HepG2 (cell line): ENCODE measurements around the gene MRPL50. TPM values are rescaled to one million over a fixed set of nuclear protein-coding genes. Genes with fewer than 3 reads are reported as not detected.
A peak's percentile ranks its signal among the peaks of the same experiment; 100 is the strongest.

Experiments used
- EHMT2 ChIP-seq: fragments of 200-600 bp; sonication (generic); IDR thresholded peaks from 2 replicates; pipeline ENCODE4 v1.7.0; 2017; ENCODE audit warnings: antibody characterized with exemption, low read depth, low read length, borderline replicate concordance
- FOXA3 ChIP-seq: IDR thresholded peaks from 2 replicates; pipeline ENCODE4 v1.6.1; 2016; ENCODE audit warnings: missing genetic modification reagents, missing compliant biosample characterization
- GPN1 ChIP-seq: sonication (generic); formaldehyde crosslinking; IDR thresholded peaks from 2 replicates; pipeline ENCODE4 v1.5.1; 2020; ENCODE audit warnings: missing genetic modification reagents, borderline replicate concordance
- IRF2 ChIP-seq: IDR thresholded peaks from 2 replicates; pipeline ENCODE4 v1.6.1; 2018; ENCODE audit warnings: missing genetic modification reagents, missing compliant biosample characterization
- KAT7 ChIP-seq: IDR thresholded peaks from 2 replicates; pipeline ENCODE4 v1.6.1; 2018; ENCODE audit warnings: borderline replicate concordance, missing compliant biosample characterization
- ONECUT2 ChIP-seq: sonication (generic); formaldehyde crosslinking; IDR thresholded peaks from 2 replicates; pipeline ENCODE4 v1.4.0; 2020; ENCODE audit warnings: missing genetic modification reagents
- PRMT3 ChIP-seq: sonication (generic); formaldehyde crosslinking; IDR thresholded peaks from 2 replicates; pipeline ENCODE4 v1.8.1; 2022; ENCODE audit warnings: low read depth, mild to moderate bottlenecking, moderate library complexity, missing genetic modification reagents, borderline replicate concordance
- SATB2 ChIP-seq: sonication (generic); formaldehyde crosslinking; IDR thresholded peaks from 2 replicates; pipeline ENCODE4 v1.5.0; 2020; ENCODE audit warnings: missing genetic modification reagents
- SIX4 ChIP-seq: sonication (generic); formaldehyde crosslinking; IDR thresholded peaks from 2 replicates; pipeline ENCODE4 v1.4.0; 2020; ENCODE audit warnings: missing genetic modification reagents
- TEAD2 ChIP-seq: sonication (generic); formaldehyde crosslinking; IDR thresholded peaks from 2 replicates; pipeline ENCODE4 v1.9.0; 2021; ENCODE audit warnings: missing genetic modification reagents
- ZNF124 ChIP-seq: sonication (generic); formaldehyde crosslinking; IDR thresholded peaks from 2 replicates; pipeline ENCODE4 v1.4.0; 2020; ENCODE audit warnings: missing genetic modification reagents
- ZNF646 ChIP-seq: sonication (generic); formaldehyde crosslinking; IDR thresholded peaks from 2 replicates; pipeline ENCODE4 v1.9.0; 2021; ENCODE audit warnings: mild to moderate bottlenecking, missing genetic modification reagents
- ZNF660 ChIP-seq: sonication (generic); formaldehyde crosslinking; IDR thresholded peaks from 2 replicates; pipeline ENCODE4 v1.5.1; 2020; ENCODE audit warnings: mild to moderate bottlenecking, low read depth, missing genetic modification reagents, borderline replicate concordance
- ZNF776 ChIP-seq: sonication (generic); formaldehyde crosslinking; IDR thresholded peaks from 2 replicates; pipeline ENCODE4 v1.4.0; 2020; ENCODE audit warnings: mild to moderate bottlenecking, missing genetic modification reagents
- ZNF782 ChIP-seq: sonication (generic); formaldehyde crosslinking; IDR thresholded peaks from 2 replicates; pipeline ENCODE4 v1.4.0; 2020; ENCODE audit warnings: missing genetic modification reagents, mild to moderate bottlenecking, borderline replicate concordance
- ZSCAN30 ChIP-seq: sonication (generic); formaldehyde crosslinking; IDR thresholded peaks from 2 replicates; pipeline ENCODE4 v1.5.0; 2020; ENCODE audit warnings: mild to moderate bottlenecking, missing genetic modification reagents
- polyA plus RNA-seq, 8 experiments: library from polyadenylated mRNA; depleted of rRNA in 3 of 8; stranded (reverse) in 7 of 8; unstranded in 1 of 8; fragments of >200 nt; fragmentation: Illumina TruSeq in 4 of 8; extraction: Trizol in 4 of 8; gene quantifications; 2 replicates each; pipeline versions ENCODE4 v1.2.1 to v1.2.3, GENCODE V29; 2011 to 2016; ENCODE audit warnings: low read depth in 4 of 8, missing spikeins in 1 of 8, mixed read lengths in 1 of 8; ENCODE audit not compliant: insufficient read depth in 1 of 8
- total RNA-seq, 5 experiments: library from RNA; depleted of rRNA; stranded (reverse); fragments of >200 nt; fragmentation: Illumina TruSeq; extraction: Trizol; gene quantifications; 2 replicates each; pipeline ENCODE4 v1.2.3, GENCODE V29; 2016; ENCODE audit warnings: low read depth in 1 of 5
- TF ChIP-seq, protein P1 (sequence below), 2 experiments: sonication (generic) in 1 of 2; formaldehyde crosslinking in 1 of 2; IDR thresholded peaks; 2 replicates each; pipeline versions ENCODE4 v1.4.0 to v1.6.1; 2016 to 2020; ENCODE audit warnings: borderline replicate concordance in 1 of 2, low read depth in 1 of 2, mild to moderate bottlenecking in 1 of 2, missing genetic modification reagents in 1 of 2
- TF ChIP-seq, protein P2 (sequence below): sonication (generic); formaldehyde crosslinking; IDR thresholded peaks from 2 replicates; pipeline ENCODE4 v1.4.0; 2020; ENCODE audit warnings: missing genetic modification reagents, low read depth, mild to moderate bottlenecking, borderline replicate concordance

The MRPL50 gene
- total and polyA plus RNA-seq, 2 of the 13 experiments (the other 11 are each of a cell fraction or from before 2014, with no cell fraction given), result 37.1 to 70.0 TPM

DNA sequence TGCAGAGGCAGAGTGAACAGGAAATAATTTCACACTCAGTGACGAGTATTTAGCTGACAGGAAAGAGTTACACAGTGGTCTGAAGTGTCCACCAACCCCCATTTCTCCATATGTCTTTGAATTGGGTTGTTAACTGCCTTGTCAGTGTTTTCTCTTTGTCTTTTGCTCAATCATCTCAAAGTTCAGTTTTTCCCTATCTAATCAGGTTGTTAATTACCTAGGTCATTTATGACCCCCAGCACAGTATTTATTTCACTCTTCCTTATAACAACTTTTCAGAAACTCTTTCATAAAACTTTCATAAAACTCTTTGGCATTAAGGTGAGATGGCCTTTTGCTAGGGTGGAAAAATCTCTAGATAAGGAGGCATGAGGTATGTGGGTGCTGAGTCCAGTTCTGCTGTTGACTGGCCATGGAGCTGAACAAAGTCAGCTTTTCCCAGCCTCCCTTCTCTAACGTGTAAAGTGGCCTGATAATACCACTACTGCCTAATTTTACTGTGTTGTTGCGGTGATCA is 42.4 kb upstream of the MRPL50 start (continued):
- TF ChIP-seq, protein P1, sequence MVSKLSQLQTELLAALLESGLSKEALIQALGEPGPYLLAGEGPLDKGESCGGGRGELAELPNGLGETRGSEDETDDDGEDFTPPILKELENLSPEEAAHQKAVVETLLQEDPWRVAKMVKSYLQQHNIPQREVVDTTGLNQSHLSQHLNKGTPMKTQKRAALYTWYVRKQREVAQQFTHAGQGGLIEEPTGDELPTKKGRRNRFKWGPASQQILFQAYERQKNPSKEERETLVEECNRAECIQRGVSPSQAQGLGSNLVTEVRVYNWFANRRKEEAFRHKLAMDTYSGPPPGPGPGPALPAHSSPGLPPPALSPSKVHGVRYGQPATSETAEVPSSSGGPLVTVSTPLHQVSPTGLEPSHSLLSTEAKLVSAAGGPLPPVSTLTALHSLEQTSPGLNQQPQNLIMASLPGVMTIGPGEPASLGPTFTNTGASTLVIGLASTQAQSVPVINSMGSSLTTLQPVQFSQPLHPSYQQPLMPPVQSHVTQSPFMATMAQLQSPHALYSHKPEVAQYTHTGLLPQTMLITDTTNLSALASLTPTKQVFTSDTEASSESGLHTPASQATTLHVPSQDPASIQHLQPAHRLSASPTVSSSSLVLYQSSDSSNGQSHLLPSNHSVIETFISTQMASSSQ (IDR thresholded peaks at IDR 0.05; ENCODE audit: low read depth), result peak; percentile 67
- TF ChIP-seq, protein P1 (CRISPR knock-in tag; IDR thresholded peaks at IDR 0.05; ENCODE audit: borderline replicate concordance), result no peak; the same call in 1 of the 2 replicates
- TF ChIP-seq ZNF776, result no peak
- no peak; the same call in 1 of the 2 replicates for TF ChIP-seq FOXA3 (CRISPR knock-in tag)
- no peak for TF ChIP-seq SATB2
- TF ChIP-seq, protein P2, sequence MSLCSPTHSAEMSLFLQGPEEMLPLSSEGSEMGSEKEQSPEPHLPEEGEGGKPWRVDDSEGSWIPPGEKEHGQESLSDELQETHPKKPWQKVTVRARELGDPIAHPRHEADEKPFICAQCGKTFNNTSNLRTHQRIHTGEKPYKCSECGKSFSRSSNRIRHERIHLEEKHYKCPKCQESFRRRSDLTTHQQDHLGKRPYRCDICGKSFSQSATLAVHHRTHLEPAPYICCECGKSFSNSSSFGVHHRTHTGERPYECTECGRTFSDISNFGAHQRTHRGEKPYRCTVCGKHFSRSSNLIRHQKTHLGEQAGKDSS (CRISPR knock-in tag), result no peak
- TF ChIP-seq ZSCAN30, result no peak
- 0 out of 2 replicates have a peak, but pooled peaks have one; percentile 31 for TF ChIP-seq KAT7 (CRISPR knock-in tag)
- TF ChIP-seq TEAD2 (CRISPR knock-in tag), result no peak
- TF ChIP-seq ZNF660 (CRISPR knock-in tag), result no peak
- no peak for TF ChIP-seq ZNF782
- peak; percentile 73; the same call in 1 of the 2 replicates for TF ChIP-seq EHMT2
- no peak for TF ChIP-seq SIX4 (CRISPR knock-in tag)
- TF ChIP-seq ONECUT2, result no peak
- TF ChIP-seq IRF2 (CRISPR knock-in tag), result peak; percentile 30; the same call in 1 of the 2 replicates
- TF ChIP-seq PRMT3 (CRISPR knock-in tag), result no peak
- TF ChIP-seq GPN1 (CRISPR knock-in tag), result no peak
- peak; percentile 62; the same call in 1 of the 2 replicates for TF ChIP-seq ZNF124 (CRISPR knock-in tag)
- peak; percentile 69; the same call in 1 of the 2 replicates for TF ChIP-seq ZNF646 (CRISPR knock-in tag)
